HepG2 (cell line): Measurements from ENCODE around the gene HSPB6. TPM values are rescaled to one million over a fixed set of nuclear protein-coding genes. Genes with fewer than 3 reads are reported as not detected.

Experiments
- DMAP1 ChIP-seq: IDR thresholded peaks from 2 replicates; pipeline ENCODE4 v1.6.1; 2016
- ELF3 ChIP-seq: IDR thresholded peaks from 2 replicates; pipeline ENCODE4 v1.6.1; 2016; ENCODE audit warnings: missing genetic modification reagents, missing compliant biosample characterization
- ELF4 ChIP-seq: sonication (generic); formaldehyde crosslinking; IDR thresholded peaks from 2 replicates; pipeline ENCODE4 v1.5.0; 2020; ENCODE audit warnings: missing genetic modification reagents, mild to moderate bottlenecking, moderate library complexity, borderline replicate concordance
- FOSL2 ChIP-seq: sonication (generic); formaldehyde crosslinking; IDR thresholded peaks from 2 replicates; pipeline ENCODE4 v1.4.0; 2020; ENCODE audit warnings: missing genetic modification reagents
- GATA4 ChIP-seq: sonication (generic); IDR thresholded peaks from 2 replicates; pipeline ENCODE4 v1.6.1; 2016; ENCODE audit warnings: antibody characterized with exemption, low read depth, borderline replicate concordance
- HINFP ChIP-seq: sonication (generic); formaldehyde crosslinking; IDR thresholded peaks from 2 replicates; pipeline ENCODE4 v1.4.0; 2020; ENCODE audit warnings: low read depth, mild to moderate bottlenecking, missing genetic modification reagents
- IRF9 ChIP-seq: sonication (generic); formaldehyde crosslinking; IDR thresholded peaks from 2 replicates; pipeline ENCODE4 v1.8.0; 2022; ENCODE audit warnings: missing genetic modification reagents, mild to moderate bottlenecking, borderline replicate concordance
- MYNN ChIP-seq: sonication (generic); formaldehyde crosslinking; IDR thresholded peaks from 2 replicates; pipeline ENCODE4 v1.4.0; 2020; ENCODE audit warnings: mild to moderate bottlenecking, low read depth, missing genetic modification reagents
- PHF5A ChIP-seq: IDR thresholded peaks from one replicate; pipeline ENCODE4 v1.6.1; 2018; ENCODE audit warnings: low read depth, missing genetic modification reagents; ENCODE audit not compliant: unreplicated experiment
- SYNCRIP ChIP-seq: fragments of 200-400 bp; formaldehyde crosslinking; IDR thresholded peaks from 2 replicates; pipeline ENCODE4 v1.6.1; 2018; ENCODE audit warnings: mild to moderate bottlenecking, low read depth, low read length; ENCODE audit not compliant: insufficient read depth
- YY1 ChIP-seq: IDR thresholded peaks from 2 replicates; pipeline ENCODE4 v1.6.1; 2011; ENCODE audit warnings: low read length, low read depth, moderate library complexity, mild to moderate bottlenecking; ENCODE audit not compliant: insufficient read depth, insufficient replicate concordance
- ZBTB38 ChIP-seq: sonication (generic); formaldehyde crosslinking; IDR thresholded peaks from 2 replicates; pipeline ENCODE4 v1.5.1; 2020; ENCODE audit warnings: mild to moderate bottlenecking, missing genetic modification reagents
- ZEB1 ChIP-seq: IDR thresholded peaks from 2 replicates; pipeline ENCODE4 v1.6.1; 2012; ENCODE audit warnings: mild to moderate bottlenecking, low read depth, inconsistent platforms; ENCODE audit not compliant: insufficient replicate concordance
- ZNF124 ChIP-seq: sonication (generic); formaldehyde crosslinking; IDR thresholded peaks from 2 replicates; pipeline ENCODE4 v1.4.0; 2020; ENCODE audit warnings: missing genetic modification reagents
- ZNF281 ChIP-seq: sonication (generic); formaldehyde crosslinking; IDR thresholded peaks from 2 replicates; pipeline ENCODE4 v1.4.0; 2020; ENCODE audit warnings: missing genetic modification reagents, borderline replicate concordance
- ZNF580 ChIP-seq: IDR thresholded peaks from 2 replicates; pipeline ENCODE4 v1.6.1; 2016; ENCODE audit warnings: low read depth, borderline replicate concordance
- ZNF660 ChIP-seq: sonication (generic); formaldehyde crosslinking; IDR thresholded peaks from 2 replicates; pipeline ENCODE4 v1.5.1; 2020; ENCODE audit warnings: mild to moderate bottlenecking, low read depth, missing genetic modification reagents, borderline replicate concordance
- ZNF770 ChIP-seq: sonication (generic); formaldehyde crosslinking; IDR thresholded peaks from 2 replicates; pipeline ENCODE4 v1.5.0; 2020; ENCODE audit warnings: mild to moderate bottlenecking, missing genetic modification reagents
- ZNF777 ChIP-seq: sonication (generic); formaldehyde crosslinking; IDR thresholded peaks from 2 replicates; pipeline ENCODE4 v1.4.0; 2020; ENCODE audit warnings: missing genetic modification reagents
- polyA plus RNA-seq, 8 experiments: library from polyadenylated mRNA; depleted of rRNA in 3 of 8; stranded (reverse) in 7 of 8; unstranded in 1 of 8; fragments of >200 nt; fragmentation: Illumina TruSeq in 4 of 8; extraction: Trizol in 4 of 8; gene quantifications; 2 replicates each; pipeline versions ENCODE4 v1.2.1 to v1.2.3, GENCODE V29; 2011 to 2016; ENCODE audit warnings: low read depth in 4 of 8, missing spikeins in 1 of 8, mixed read lengths in 1 of 8; ENCODE audit not compliant: insufficient read depth in 1 of 8
- total RNA-seq, 5 experiments: library from RNA; depleted of rRNA; stranded (reverse); fragments of >200 nt; fragmentation: Illumina TruSeq; extraction: Trizol; gene quantifications; 2 replicates each; pipeline ENCODE4 v1.2.3, GENCODE V29; 2016; ENCODE audit warnings: low read depth in 1 of 5

HSPB6 gene
- total and polyA plus RNA-seq, 2 of the 13 experiments (the other 11 are each of a cell fraction or from before 2014, with no cell fraction given), result 0.18 TPM; not detected in 1

GRCh38 chr19:35748106-35749020 is 8.5 kb downstream of the HSPB6 start, which contains the start of gene LIN37 (continued):
- TF ChIP-seq ZNF281 (CRISPR knock-in tag) (no peak), HINFP (CRISPR knock-in tag) (peak; percentile 70; the same call in 1 of the 2 replicates), FOSL2 (CRISPR knock-in tag) (peak; percentile 33), YY1 (peak; percentile 52), ZEB1 (no peak), PHF5A (no peak), ZNF124 (CRISPR knock-in tag) (no peak), ZNF770 (CRISPR knock-in tag) (peak; percentile 44; the same call in 1 of the 2 replicates), ZBTB38 (CRISPR knock-in tag) (0 out of 2 replicates have a peak, but pooled peaks have one; percentile 36), DMAP1 (CRISPR knock-in tag) (0 out of 2 replicates have a peak, but pooled peaks have one; percentile 50), ELF3 (CRISPR knock-in tag) (peak; percentile 68), MYNN (0 out of 2 replicates have a peak, but pooled peaks have one; percentile 34), ZNF580 (CRISPR knock-in tag) (0 out of 2 replicates have a peak, but pooled peaks have one; percentile 19), GATA4 (peak; percentile 36; the same call in 1 of the 2 replicates), ZNF777 (CRISPR knock-in tag) (peak; percentile 85), ZNF660 (CRISPR knock-in tag) (no peak), SYNCRIP (no peak), IRF9 (peak; percentile 32; the same call in 1 of the 2 replicates), ELF4 (CRISPR knock-in tag) (peak; percentile 97)
